ENCODE data around the gene HOXC9.

DNA sequence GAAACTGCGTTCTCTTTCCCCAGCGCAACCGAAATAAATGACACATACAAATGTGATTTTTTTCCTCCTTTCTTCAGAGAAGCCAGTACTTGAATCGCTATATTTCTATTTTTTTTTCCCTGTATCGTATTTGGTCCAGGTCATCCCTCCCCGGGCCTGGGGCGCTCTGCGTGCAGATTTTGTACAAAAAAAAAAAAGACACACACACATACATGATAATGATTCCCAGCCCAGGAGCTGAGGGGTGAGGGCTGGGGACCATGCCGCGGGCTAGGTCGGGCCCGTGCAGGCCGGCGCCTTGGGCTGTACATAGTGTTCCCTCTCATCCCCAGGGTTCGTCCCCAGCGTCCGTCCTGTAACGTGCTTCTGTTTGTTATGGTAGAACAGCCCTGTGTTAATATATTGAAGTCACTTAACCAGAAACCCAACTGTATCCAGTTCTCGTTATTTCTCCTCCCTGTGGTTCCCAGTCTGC is 3.0 kb downstream of the HOXC9 start:
- TF ChIP-seq, protein P1, sequence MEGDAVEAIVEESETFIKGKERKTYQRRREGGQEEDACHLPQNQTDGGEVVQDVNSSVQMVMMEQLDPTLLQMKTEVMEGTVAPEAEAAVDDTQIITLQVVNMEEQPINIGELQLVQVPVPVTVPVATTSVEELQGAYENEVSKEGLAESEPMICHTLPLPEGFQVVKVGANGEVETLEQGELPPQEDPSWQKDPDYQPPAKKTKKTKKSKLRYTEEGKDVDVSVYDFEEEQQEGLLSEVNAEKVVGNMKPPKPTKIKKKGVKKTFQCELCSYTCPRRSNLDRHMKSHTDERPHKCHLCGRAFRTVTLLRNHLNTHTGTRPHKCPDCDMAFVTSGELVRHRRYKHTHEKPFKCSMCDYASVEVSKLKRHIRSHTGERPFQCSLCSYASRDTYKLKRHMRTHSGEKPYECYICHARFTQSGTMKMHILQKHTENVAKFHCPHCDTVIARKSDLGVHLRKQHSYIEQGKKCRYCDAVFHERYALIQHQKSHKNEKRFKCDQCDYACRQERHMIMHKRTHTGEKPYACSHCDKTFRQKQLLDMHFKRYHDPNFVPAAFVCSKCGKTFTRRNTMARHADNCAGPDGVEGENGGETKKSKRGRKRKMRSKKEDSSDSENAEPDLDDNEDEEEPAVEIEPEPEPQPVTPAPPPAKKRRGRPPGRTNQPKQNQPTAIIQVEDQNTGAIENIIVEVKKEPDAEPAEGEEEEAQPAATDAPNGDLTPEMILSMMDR (IDR thresholded peaks at IDR 0.05; ENCODE audit: low read length) = no peak
- no peak for TF ChIP-seq EZH2 (IDR thresholded peaks at IDR 0.05; ENCODE audit: borderline replicate concordance, low read length)

Measured in OCI-LY1 (cell line).